HG02852 (cell line): Measurements from ENCODE around the gene SUSD1.
A peak's percentile ranks its signal among the peaks of the same experiment; 100 is the strongest.
"Not testable (repeated sequence)": the region's sequence is repeated elsewhere in the genome, so short reads cannot be mapped to it uniquely, and the experiment has no call there.

ENCODE experiments used
- ATAC-seq: cut with Tn5 transposase; IDR thresholded peaks from one replicate; pipeline ENCODE4 v1.9.1; 2021; ENCODE audit warnings: mild to moderate bottlenecking, moderate library complexity; ENCODE audit not compliant: unreplicated experiment

Gene SUSD1

DNA sequence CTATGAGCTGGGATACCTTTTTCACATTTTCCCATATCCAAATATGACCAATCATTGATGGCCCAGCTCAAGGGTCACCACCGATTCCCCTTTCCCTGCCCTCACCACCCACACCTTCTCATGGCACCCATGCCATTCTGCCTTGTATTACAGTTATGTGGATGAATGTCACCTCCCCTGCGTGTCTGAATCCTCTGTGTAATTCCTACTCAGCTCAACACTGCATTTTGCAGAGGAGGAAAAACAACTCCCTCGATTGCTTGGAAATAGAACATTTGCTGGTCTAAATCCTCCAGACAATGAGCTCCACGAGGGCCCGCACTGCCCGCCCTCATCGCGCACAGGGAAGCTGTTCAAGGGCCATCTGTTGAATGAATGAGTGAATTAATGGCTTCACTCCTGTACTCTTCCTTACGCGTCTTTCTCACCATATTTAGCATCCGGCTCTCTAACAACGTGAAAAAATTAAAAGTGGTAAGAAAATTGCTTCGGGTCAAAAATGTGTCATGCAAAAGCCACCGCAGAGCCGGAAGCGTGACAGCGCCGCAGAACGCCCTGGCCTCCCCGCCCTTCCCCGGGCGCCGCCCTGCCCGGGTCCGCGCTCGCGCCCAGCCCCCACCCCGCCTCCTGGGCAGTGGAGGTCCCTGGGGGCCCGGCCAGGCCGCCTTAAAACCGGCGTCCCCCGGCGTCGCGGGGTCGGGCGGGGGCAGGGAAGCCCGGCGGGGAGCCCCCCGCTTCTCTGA, 704 bp downstream of the SUSD1 start:
- peak; percentile 87 for ATAC-seq

GRCh38 chr9:112173489-112174221, 1.4 kb downstream of the SUSD1 start:
- ATAC-seq: no peak

- ATAC-seq: no peak
These were observed 4.1 kb downstream of the SUSD1 start for GRCh38 chr9:112170968-112171367.

GRCh38 chr9:112170235-112170634, 4.9 kb downstream of the SUSD1 start:
- ATAC-seq: no peak

GRCh38 chr9:112169368-112169767, 5.7 kb downstream of the SUSD1 start:
- ATAC-seq: no peak

DNA sequence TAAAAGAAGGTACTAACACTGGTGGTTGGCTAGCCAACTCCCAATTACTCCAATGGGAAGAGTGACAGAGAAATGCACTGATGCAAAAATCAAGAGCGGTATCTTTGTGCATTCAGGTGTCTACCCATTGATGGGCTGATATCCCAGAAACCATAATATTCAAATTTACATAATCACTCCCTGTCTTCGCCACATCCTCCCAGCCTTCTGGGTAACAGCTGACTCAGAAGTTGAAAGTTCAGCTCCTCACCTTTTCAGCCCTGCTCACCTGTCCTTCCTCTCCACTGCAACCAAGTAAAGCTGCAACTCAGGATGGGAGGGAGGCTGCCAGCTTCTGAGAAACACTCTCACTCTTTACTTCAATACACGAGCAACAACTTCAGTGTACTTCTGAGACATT, 6.9 kb downstream of the SUSD1 start:
- no peak for ATAC-seq

DNA sequence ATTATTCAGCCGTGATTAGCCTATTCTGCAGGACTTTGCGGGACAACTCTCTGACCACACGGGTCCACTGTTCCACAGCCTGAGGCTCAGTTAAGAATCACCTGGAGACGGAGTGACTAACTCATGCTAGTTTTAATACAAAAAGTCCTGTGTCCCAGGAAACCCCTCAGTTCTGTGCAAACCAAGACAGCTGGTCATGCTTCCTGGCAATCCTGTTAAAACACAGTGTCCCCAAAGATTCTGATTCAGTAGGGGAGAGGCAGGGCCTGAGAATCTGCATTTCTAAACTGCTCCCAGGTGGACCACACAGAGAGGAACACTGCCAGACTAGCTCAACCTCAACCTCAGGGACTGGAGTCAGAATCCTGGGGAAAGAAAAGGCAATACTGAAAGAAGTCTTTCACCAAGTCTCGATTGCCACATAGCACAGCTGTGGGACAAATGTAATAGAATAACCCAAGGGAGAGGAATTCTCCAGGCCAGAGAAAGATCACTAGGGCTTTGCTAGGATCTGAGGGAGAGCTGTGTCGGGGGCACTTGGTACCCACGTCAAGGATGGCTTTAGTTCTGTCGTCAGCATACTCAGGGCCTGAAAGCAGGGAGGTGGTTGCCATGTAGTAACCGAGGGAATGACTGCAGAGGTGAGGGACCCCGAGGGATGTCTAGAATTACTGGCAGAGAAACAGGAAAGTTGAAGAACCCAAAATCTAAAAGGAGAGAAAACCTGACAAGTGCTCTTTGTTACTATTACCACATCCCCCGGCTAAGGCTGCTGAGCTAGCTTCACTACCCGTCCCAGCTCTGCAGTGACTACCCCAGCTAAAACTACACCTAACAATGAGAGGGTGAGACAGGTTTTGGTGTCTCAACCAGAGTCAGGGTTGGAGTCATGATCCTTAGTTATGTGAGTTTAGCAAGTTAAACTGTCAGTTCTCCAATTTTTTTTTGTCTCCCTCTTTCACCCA, 8.6 kb downstream of the SUSD1 start:
- ATAC-seq: no peak

DNA sequence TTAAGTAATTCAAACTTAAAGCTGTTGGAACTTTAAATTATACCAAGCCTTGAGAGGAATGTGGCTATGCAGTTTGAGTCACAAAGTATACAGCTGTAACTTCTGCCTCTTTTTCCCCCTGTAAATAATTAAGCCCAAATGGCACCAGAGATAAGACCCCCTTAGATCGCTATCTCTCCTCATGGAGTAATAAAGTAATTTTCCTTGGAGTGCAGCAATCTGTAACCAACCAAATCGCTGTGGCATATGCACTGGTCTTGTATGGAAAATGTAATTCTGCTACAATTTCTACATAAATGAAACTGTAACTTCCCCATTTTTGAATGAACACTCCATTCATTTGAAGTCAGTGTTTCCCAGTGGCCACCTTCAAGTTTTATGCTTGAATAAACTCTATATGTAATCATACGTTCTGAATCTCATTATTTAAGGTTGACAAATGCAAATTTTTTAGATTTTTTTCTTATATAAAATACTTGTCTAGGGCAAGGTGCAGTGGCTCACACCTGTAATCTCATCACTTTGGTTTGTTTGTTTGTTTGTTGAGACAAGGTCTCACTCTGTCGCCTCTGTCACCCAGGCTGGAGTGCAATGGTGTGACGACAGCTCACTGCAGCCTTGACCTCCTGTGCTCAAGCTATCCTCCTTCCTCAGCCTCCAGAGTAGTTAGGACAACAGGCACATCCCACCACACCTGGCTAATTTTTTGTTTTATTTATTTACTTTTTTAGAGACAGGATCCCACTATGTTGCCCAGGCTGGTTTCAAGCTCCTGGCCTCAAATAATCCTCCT, 12.3 kb downstream of the SUSD1 start:
- no peak for ATAC-seq

- no peak for ATAC-seq
These were observed 15.3 kb downstream of the SUSD1 start for GRCh38 chr9:112159781-112160180.

DNA sequence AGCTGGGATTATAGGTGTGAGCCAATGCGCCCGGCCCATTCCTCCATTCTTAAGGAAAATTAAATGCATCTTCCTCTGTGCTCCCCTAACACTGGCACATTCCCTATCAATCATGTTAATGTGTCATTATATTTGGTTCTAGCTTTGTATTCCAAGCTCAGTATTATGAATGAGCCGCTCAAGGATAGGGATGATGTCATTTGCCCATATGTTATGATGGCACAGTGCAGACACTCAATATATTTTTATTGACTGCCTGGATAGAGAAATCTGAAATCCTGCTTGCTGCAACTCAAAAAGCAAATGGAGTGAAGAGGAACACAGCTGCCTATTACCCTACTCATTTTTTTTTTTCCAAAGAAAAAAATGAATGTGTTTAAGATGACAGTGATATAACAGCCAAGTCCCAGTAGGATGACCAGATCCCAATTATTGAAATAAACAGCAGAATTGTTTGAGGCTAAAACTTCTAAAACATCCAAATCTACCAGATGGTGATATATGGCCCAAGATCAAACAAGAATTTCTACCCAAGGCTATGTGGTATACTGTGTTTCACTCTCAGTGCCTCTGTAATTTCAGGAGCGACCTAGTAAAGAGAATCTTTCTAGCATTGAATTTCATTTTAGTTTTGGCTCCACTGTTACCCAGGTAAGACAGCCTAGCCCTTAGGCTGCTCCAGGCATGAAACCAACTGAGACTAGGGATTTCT, 16.3 kb downstream of the SUSD1 start:
- no peak for ATAC-seq

DNA sequence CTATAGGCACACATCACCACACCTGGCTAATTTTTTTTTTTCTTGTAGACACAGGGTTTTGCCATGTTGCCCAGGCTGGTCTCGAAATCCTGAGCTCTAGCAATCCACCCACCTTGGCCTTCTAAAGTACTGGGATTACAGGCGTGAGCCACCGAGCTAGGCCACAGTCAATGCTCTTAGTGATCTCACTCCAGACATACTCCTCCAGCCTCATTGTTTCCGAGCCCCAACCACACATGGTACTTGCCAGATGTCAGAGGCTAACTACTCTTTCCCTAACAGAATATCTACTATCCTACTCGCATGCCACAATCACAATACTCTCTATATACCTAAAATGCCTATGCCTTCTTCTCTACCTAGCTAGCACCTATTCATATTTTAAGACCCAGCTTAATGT, 17.1 kb downstream of the SUSD1 start:
- ATAC-seq: no peak

- no peak for ATAC-seq
These were observed 18.0 kb downstream of the SUSD1 start for GRCh38 chr9:112157087-112157486.

DNA sequence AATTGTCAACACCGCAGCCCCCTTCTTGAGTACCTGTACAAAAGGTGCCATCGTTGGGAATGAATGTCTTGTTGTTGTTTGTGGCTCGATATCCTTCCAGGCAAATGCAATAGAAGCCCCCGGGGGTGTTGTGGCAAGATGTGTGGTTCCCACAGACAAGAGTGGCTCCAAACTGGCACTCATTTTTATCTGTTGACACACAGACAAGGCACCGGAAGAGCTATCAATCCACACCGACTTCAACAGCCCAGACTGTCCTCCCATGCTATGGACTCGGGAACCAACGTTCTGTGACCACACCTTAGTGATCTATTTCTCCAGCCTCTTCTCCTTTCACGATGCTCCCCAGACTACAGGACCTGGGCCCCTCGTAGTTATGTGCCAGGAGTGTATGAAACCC, 25.9 kb downstream of the SUSD1 start:
- ATAC-seq: no peak

DNA sequence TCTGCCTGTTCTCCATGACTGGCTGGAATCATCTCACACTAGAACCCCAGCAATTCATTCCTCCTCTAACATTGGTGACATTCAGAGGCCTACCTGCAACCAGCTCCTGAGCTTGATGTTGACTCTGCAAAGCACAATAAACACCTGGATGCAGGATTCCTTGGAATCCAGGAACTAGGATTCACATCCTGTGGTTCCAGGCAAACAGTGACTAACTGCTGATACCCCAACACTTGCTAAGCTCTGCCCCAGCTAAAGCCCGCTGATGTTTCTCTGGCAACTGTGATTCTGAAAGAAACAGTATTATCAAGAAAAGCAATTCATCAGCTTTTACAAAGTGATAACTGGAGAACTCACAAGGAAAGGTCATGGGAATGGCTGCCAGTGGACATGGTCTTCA, 29.2 kb downstream of the SUSD1 start:
- no peak for ATAC-seq

DNA sequence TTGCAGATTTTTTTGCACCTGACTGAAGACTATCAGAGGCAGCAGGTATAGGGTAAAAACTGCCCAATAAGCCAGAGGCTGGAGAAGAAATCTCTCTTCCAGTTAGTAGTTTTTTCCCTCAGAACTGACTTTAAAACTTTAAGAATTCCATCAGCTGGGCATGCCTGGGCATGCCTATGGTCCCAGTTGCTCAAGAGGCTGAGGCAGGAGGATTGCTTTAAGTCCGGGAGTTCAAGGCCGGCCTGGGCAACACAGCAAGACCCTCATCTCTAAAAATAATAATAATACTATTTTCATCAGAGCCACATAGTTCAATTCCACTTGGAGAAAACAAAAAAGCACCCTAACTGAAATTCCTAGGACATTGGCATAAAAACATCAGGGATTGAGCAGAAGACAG, 30.3 kb downstream of the SUSD1 start:
- no peak for ATAC-seq

- ATAC-seq: no peak
These were observed 32.7 kb downstream of the SUSD1 start for GRCh38 chr9:112142420-112142819.

DNA sequence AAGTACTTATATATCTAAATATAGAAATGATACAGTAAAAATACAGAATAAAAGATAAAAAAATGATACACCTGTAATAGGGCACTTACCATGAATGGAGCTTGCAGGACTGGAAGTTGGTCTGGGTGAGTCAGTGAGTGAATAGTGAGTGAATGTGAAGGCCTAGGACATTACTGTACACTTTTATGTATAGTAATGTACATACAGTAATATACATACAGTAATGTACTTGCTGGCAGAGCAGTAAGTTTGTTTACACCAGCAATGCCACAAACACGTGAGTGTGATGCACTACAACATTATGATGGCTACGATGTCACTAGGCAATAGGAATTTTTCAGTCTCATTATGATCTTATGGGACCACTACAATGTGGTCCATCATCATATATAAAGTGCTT, 34.2 kb downstream of the SUSD1 start:
- ATAC-seq: no peak

- no peak for ATAC-seq
These were observed 38.0 kb downstream of the SUSD1 start for GRCh38 chr9:112137066-112137465.

GRCh38 chr9:112135706-112136105, 39.4 kb downstream of the SUSD1 start:
- no peak for ATAC-seq

GRCh38 chr9:112133806-112134205, 41.3 kb downstream of the SUSD1 start:
- not testable (repeated sequence) for ATAC-seq
